ENCODE data around the gene LAMA1.

- TF ChIP-seq EZH2 (IDR thresholded peaks at IDR 0.05; ENCODE audit: borderline replicate concordance, insufficient read depth, low read length, poor library complexity, severe bottlenecking) (no peak), RAD21 (conservative IDR thresholded peaks at IDR 0.05) (no peak)
- TF ChIP-seq, protein P1, sequence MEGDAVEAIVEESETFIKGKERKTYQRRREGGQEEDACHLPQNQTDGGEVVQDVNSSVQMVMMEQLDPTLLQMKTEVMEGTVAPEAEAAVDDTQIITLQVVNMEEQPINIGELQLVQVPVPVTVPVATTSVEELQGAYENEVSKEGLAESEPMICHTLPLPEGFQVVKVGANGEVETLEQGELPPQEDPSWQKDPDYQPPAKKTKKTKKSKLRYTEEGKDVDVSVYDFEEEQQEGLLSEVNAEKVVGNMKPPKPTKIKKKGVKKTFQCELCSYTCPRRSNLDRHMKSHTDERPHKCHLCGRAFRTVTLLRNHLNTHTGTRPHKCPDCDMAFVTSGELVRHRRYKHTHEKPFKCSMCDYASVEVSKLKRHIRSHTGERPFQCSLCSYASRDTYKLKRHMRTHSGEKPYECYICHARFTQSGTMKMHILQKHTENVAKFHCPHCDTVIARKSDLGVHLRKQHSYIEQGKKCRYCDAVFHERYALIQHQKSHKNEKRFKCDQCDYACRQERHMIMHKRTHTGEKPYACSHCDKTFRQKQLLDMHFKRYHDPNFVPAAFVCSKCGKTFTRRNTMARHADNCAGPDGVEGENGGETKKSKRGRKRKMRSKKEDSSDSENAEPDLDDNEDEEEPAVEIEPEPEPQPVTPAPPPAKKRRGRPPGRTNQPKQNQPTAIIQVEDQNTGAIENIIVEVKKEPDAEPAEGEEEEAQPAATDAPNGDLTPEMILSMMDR (IDR thresholded peaks at IDR 0.05; ENCODE audit: poor library complexity, severe bottlenecking) = no peak
Observed at GRCh38 chr18:6960124-6960523, 157.5 kb downstream of the LAMA1 start.

Measured in neural cell (in vitro differentiated cells).